Mesenchymal stem cell (in vitro differentiated cells and primary cell): ENCODE data around the gene SAMHD1.
"Not testable (repeated sequence)": the region's sequence is repeated elsewhere in the genome, so short reads cannot be mapped to it uniquely, and the experiment has no call there.

ENCODE experiments used
- DNase-seq: peaks from one replicate; pipeline ENCODE4 v3.0.0-alpha.2; 2013
- H2AFZ ChIP-seq: one replicate; pipeline ENCODE4 v1.6.1; 2013; ENCODE audit warnings: low read depth, mild to moderate bottlenecking, control low read depth, inconsistent platforms, low read length, moderate library complexity
- H2AK5ac ChIP-seq: 2 replicates; pipeline ENCODE4 v1.6.1; 2013; ENCODE audit warnings: low read length, moderate library complexity, mild to moderate bottlenecking, inconsistent platforms; ENCODE audit not compliant: severe bottlenecking
- H2BK120ac ChIP-seq: one replicate; pipeline ENCODE4 v1.6.1; 2013; ENCODE audit warnings: low read depth, mild to moderate bottlenecking, inconsistent platforms, low read length, moderate library complexity
- H2BK12ac ChIP-seq, 2 experiments: one replicate each; pipeline ENCODE4 v1.6.1; 2013; ENCODE audit warnings: inconsistent platforms in 2 of 2, low read length in 2 of 2, mild to moderate bottlenecking in 2 of 2, moderate library complexity in 2 of 2, control low read depth in 1 of 2
- H2BK15ac ChIP-seq: one replicate; pipeline ENCODE4 v1.6.1; 2013; ENCODE audit warnings: mild to moderate bottlenecking, low read depth, inconsistent platforms; ENCODE audit not compliant: poor library complexity, severe bottlenecking
- H2BK5ac ChIP-seq: 2 replicates; pipeline ENCODE4 v1.6.1; 2013; ENCODE audit warnings: low read depth, mild to moderate bottlenecking, low read length, control low read depth, inconsistent platforms; ENCODE audit not compliant: poor library complexity, severe bottlenecking
- H3K14ac ChIP-seq, 2 experiments: one replicate each; pipeline ENCODE4 v1.6.1; 2013; ENCODE audit warnings: inconsistent platforms in 2 of 2, low read length in 2 of 2, control low read depth in 1 of 2, mild to moderate bottlenecking in 1 of 2, moderate library complexity in 1 of 2
- H3K18ac ChIP-seq, 2 experiments: one replicate each; pipeline ENCODE4 v1.6.1; 2013; ENCODE audit warnings: inconsistent platforms in 2 of 2, low read length in 2 of 2, control low read depth in 1 of 2, low read depth in 1 of 2, mild to moderate bottlenecking in 1 of 2
- H3K23ac ChIP-seq, 2 experiments: one replicate each; pipeline ENCODE4 v1.6.1; 2013; ENCODE audit warnings: inconsistent platforms in 2 of 2, low read length in 2 of 2, mild to moderate bottlenecking in 2 of 2, moderate library complexity in 2 of 2, control low read depth in 1 of 2
- H3K27ac ChIP-seq: 2 replicates; pipeline ENCODE4 v1.5.1; 2013; ENCODE audit warnings: mild to moderate bottlenecking, moderate library complexity, low read length, control low read depth, inconsistent platforms; ENCODE audit not compliant: poor library complexity, severe bottlenecking
- H3K27me3 ChIP-seq, 2 experiments: 2 replicates each; pipeline versions ENCODE4 v1.6.1 to v1.7.0; 2013; ENCODE audit warnings: low read length in 2 of 2, mild to moderate bottlenecking in 2 of 2, moderate library complexity in 2 of 2, control low read depth in 1 of 2, inconsistent platforms in 1 of 2; ENCODE audit not compliant: control insufficient read depth in 1 of 2, insufficient read depth in 1 of 2
- H3K36me3 ChIP-seq, 2 experiments: 2 replicates each; pipeline versions ENCODE4 v1.6.1 to v1.7.0; 2013; ENCODE audit warnings: low read length in 2 of 2, control low read depth in 1 of 2, inconsistent platforms in 1 of 2, low read depth in 1 of 2, mild to moderate bottlenecking in 1 of 2; ENCODE audit not compliant: insufficient read depth in 2 of 2, control insufficient read depth in 1 of 2
- H3K4ac ChIP-seq, 2 experiments: one replicate each; pipeline ENCODE4 v1.6.1; 2013; ENCODE audit warnings: inconsistent platforms in 2 of 2, low read length in 2 of 2, mild to moderate bottlenecking in 2 of 2, moderate library complexity in 2 of 2, control low read depth in 1 of 2, low read depth in 1 of 2
- H3K4me1 ChIP-seq: 2 replicates; pipeline ENCODE4 v1.6.1; 2013; ENCODE audit warnings: low read depth, low read length, control low read depth; ENCODE audit not compliant: control insufficient read depth, insufficient read depth
- H3K4me2 ChIP-seq: 2 replicates; pipeline ENCODE4 v1.6.1; 2013; ENCODE audit warnings: low read length, mild to moderate bottlenecking, inconsistent platforms; ENCODE audit not compliant: poor library complexity, severe bottlenecking
- H3K4me3 ChIP-seq, 2 experiments: 2 replicates each; pipeline versions ENCODE4 v1.5.1 to v1.7.0; 2013; ENCODE audit warnings: low read length in 2 of 2, mild to moderate bottlenecking in 2 of 2, control low read depth in 1 of 2, low read depth in 1 of 2; ENCODE audit not compliant: insufficient read depth in 1 of 2
- H3K79me1 ChIP-seq: replicated peaks from 2 replicates; pipeline ENCODE4 v1.6.1; 2013; ENCODE audit warnings: mild to moderate bottlenecking, control low read depth, low read length, inconsistent platforms; ENCODE audit not compliant: poor library complexity, severe bottlenecking
- H3K9ac ChIP-seq: 2 replicates; pipeline ENCODE4 v1.7.0; 2013; ENCODE audit warnings: mild to moderate bottlenecking, low read length, moderate library complexity
- H3K9me3 ChIP-seq: 2 replicates; pipeline ENCODE4 v1.7.0; 2013; ENCODE audit warnings: mild to moderate bottlenecking, low read length; ENCODE audit not compliant: control insufficient read depth
- H4K8ac ChIP-seq: one replicate; pipeline ENCODE4 v1.6.1; 2013; ENCODE audit warnings: inconsistent platforms, mild to moderate bottlenecking, low read length, moderate library complexity
- H4K91ac ChIP-seq: one replicate; pipeline ENCODE4 v1.6.1; 2013; ENCODE audit warnings: mild to moderate bottlenecking, low read length, inconsistent platforms
- WGBS: methylation state at CpG from one replicate; pipeline ENCODE4 v1.1.7; 2013; ENCODE audit warnings: mixed read lengths; 5-methylcytosine and 5-hydroxymethylcytosine counted together

The SAMHD1 gene

GRCh38 chr20:36875702-36876472, 75.6 kb downstream of the SAMHD1 start, which contains the start of gene TLDC2:
Gene TLDC2, plus strand, starts transcription at chr20:36876138. Its CDS starts 37 bp downstream, at chr20:36876175.
- H3K9ac ChIP-seq, result no peak within 1 kb of the TSS
- no peak within 1 kb of the TSS for H3K4ac ChIP-seq
- no peak within 1 kb of the TSS for H2BK120ac ChIP-seq
- H3K4me3 ChIP-seq, result no peak within 1 kb of the TSS
- no peaks in the 10 kb centered on the region for H3K9me3 ChIP-seq
- H3K23ac ChIP-seq, result no peak within 1 kb of the TSS
- H3K14ac ChIP-seq, result no peak within 1 kb of the TSS
- H4K8ac ChIP-seq, result no peak within 1 kb of the TSS
- no peak within 1 kb of the TSS for H2BK12ac ChIP-seq
- no peak within 1 kb of the TSS for H3K4me2 ChIP-seq
- no peak within 1 kb of the TSS for H2BK5ac ChIP-seq
- no peak within 1 kb of the TSS for H4K91ac ChIP-seq
- no peaks in the 10 kb centered on the region for H3K79me1 ChIP-seq
- DNase-seq, result no peak
- 89% methylated on average over 14 of the region's 14 CpGs for WGBS
- no peaks in the 10 kb centered on the region for H3K36me3 ChIP-seq
- no peak within 1 kb of the TSS for H3K27ac ChIP-seq
- peak within 1 kb of the TSS; percentile 18 for H2BK15ac ChIP-seq
- peaks cover 9% of the 10 kb centered on the region for H3K4me1 ChIP-seq
- H2AFZ ChIP-seq, result no peak within 1 kb of the TSS
- H2AK5ac ChIP-seq, result no peak within 1 kb of the TSS
- H3K27me3 ChIP-seq, result peaks cover 4 to 19% of the 10 kb centered on the region in 2 experiments
- no peak within 1 kb of the TSS for H3K18ac ChIP-seq

- not testable (repeated sequence) for H2BK12ac ChIP-seq, H3K23ac ChIP-seq, H3K9ac ChIP-seq, H3K4ac ChIP-seq, H3K79me1 ChIP-seq, H2AFZ ChIP-seq, H2AK5ac ChIP-seq, H3K4me2 ChIP-seq, H2BK120ac ChIP-seq, H3K27ac ChIP-seq, H4K91ac ChIP-seq, H2BK5ac ChIP-seq, H3K36me3 ChIP-seq, DNase-seq, H4K8ac ChIP-seq, H3K9me3 ChIP-seq, H3K4me3 ChIP-seq, H3K14ac ChIP-seq, H3K18ac ChIP-seq, H3K4me1 ChIP-seq
- Histone ChIP-seq H3K27me3 (peaks cover 0 to 12% of the 10 kb centered on the region in 2 experiments), H2BK15ac (peak overlapping the region; percentile 18)
- 95% methylated on average over 4 of the region's 5 CpGs for WGBS
Measured at GRCh38 chr20:36875093-36875492, 76.4 kb downstream of the SAMHD1 start.

- Histone ChIP-seq H3K14ac (no peak overlapping the region), H2BK15ac (no peak overlapping the region), H3K4me3 (no peak overlapping the region), H3K4ac (no peak overlapping the region), H3K18ac (no peak overlapping the region), H4K8ac (no peak overlapping the region), H3K4me1 (peaks cover 9% of the 10 kb centered on the region), H2AFZ (no peak overlapping the region), H2BK120ac (no peak overlapping the region), H3K27ac (no peak overlapping the region), H2AK5ac (no peak overlapping the region), H2BK5ac (no peak overlapping the region), H3K9me3 (no peaks in the 10 kb centered on the region), H4K91ac (no peak overlapping the region), H3K27me3 (peaks cover 0 to 2% of the 10 kb centered on the region in 2 experiments), H3K4me2 (no peak overlapping the region), H3K36me3 (no peaks in the 10 kb centered on the region), H2BK12ac (no peak overlapping the region), H3K9ac (no peak overlapping the region), H3K23ac (no peak overlapping the region), H3K79me1 (no peaks in the 10 kb centered on the region)
- no peak for DNase-seq
- WGBS, result 88% methylated on average over 13 of the region's 13 CpGs
Measured at GRCh38 chr20:36873498-36874189, 77.9 kb downstream of the SAMHD1 start.

- no peak overlapping the region for H3K23ac ChIP-seq
- no peak overlapping the region for H4K8ac ChIP-seq
- WGBS, result 86% methylated on average over 4 of the region's 5 CpGs
Measured at GRCh38 chr20:36872852-36873251, 78.7 kb downstream of the SAMHD1 start.

More at GRCh38 chr20:36872852-36873251, 78.7 kb downstream of the SAMHD1 start:
- Histone ChIP-seq H3K27ac (no peak overlapping the region), H2BK5ac (no peak overlapping the region), H2BK12ac (no peak overlapping the region), H3K9me3 (no peaks in the 10 kb centered on the region), H2AFZ (no peak overlapping the region), H3K4me2 (no peak overlapping the region), H3K4me1 (peaks cover 9% of the 10 kb centered on the region), H3K27me3 (no peaks in the 10 kb centered on the region), H2BK120ac (no peak overlapping the region), H4K91ac (no peak overlapping the region), H2BK15ac (no peak overlapping the region), H3K79me1 (no peaks in the 10 kb centered on the region), H3K18ac (no peak overlapping the region), H3K4ac (no peak overlapping the region), H2AK5ac (no peak overlapping the region), H3K36me3 (no peaks in the 10 kb centered on the region), H3K4me3 (no peak overlapping the region), H3K14ac (no peak overlapping the region), H3K9ac (no peak overlapping the region)
- DNase-seq, result no peak
